PC-9 (cell line): ENCODE measurements around the gene MAGI1. TPM values are rescaled to one million over a fixed set of nuclear protein-coding genes. Genes with fewer than 3 reads are reported as not detected.

ENCODE experiments used
- BruUV-seq: library from RNA; stranded (reverse); fragments of 400-500 nt; replicated peaks from 2 replicates; lab custom pipeline; 2021; lab: Mats Ljungman, UMichigan
- CTCF ChIA-PET: fragments of 300-600 bp; sonication (Branson Sonifier 250); formaldehyde crosslinking; loops from one replicate; lab custom pipeline; 2022; ENCODE audit warnings: antibody characterized with exemption; lab: Charles Lee
- POLR2A ChIA-PET: fragments of 300-600 bp; sonication (Branson Sonifier 250); formaldehyde crosslinking; loops from one replicate; lab custom pipeline; 2022; ENCODE audit warnings: antibody characterized with exemption; ENCODE audit not compliant: unreplicated experiment; lab: Charles Lee
- DNase-seq, 2 experiments: peaks; one replicate each; pipeline versions ENCODE4 v3.0.0 to v3.0.0-alpha.2; 2015 to 2022; ENCODE audit warnings: mixed read lengths in 1 of 2
- H2AFZ ChIP-seq: fragments of 200-600 bp; sonication (generic); 2 replicates; pipeline ENCODE4 v1.8.1; 2017; ENCODE audit warnings: antibody characterized with exemption
- H3F3A ChIP-seq: fragments of 200-600 bp; sonication (generic); 2 replicates; pipeline ENCODE4 v1.8.1; 2017; ENCODE audit warnings: antibody characterized with exemption, mild to moderate bottlenecking, low read depth; ENCODE audit not compliant: insufficient read depth
- H3K27ac ChIP-seq: fragments of 200-600 bp; sonication (generic); 2 replicates; pipeline ENCODE4 v1.6.1; 2016; ENCODE audit warnings: mixed run types
- H3K27me3 ChIP-seq: fragments of 200-600 bp; sonication (generic); 2 replicates; pipeline ENCODE4 v1.6.1; 2016; ENCODE audit warnings: low read depth, mixed run types; ENCODE audit not compliant: insufficient read depth
- H3K36me3 ChIP-seq: fragments of 200-600 bp; sonication (generic); 2 replicates; pipeline ENCODE4 v1.6.1; 2016; ENCODE audit warnings: low read depth, mixed run types
- H3K4me1 ChIP-seq: fragments of 200-600 bp; sonication (generic); replicated peaks from 2 replicates; pipeline ENCODE4 v1.6.1; 2016; ENCODE audit warnings: mixed run types; ENCODE audit not compliant: insufficient read depth
- H3K4me2 ChIP-seq: fragments of 200-600 bp; sonication (generic); 2 replicates; pipeline ENCODE4 v1.6.1; 2017; ENCODE audit warnings: mixed run types
- H3K4me3 ChIP-seq: fragments of 200-600 bp; sonication (generic); 2 replicates; pipeline ENCODE4 v1.6.1; 2016; ENCODE audit warnings: mixed run types
- H3K79me2 ChIP-seq: fragments of 200-600 bp; sonication (generic); 2 replicates; pipeline ENCODE4 v1.6.1; 2017; ENCODE audit warnings: low read depth, mixed run types
- H3K9me2 ChIP-seq: fragments of 200-600 bp; sonication (generic); 2 replicates; pipeline ENCODE4 v1.8.1; 2017; ENCODE audit warnings: mild to moderate bottlenecking; ENCODE audit not compliant: insufficient read depth
- H3K9me3 ChIP-seq: fragments of 200-600 bp; sonication (generic); 2 replicates; pipeline ENCODE4 v1.8.1; 2016; ENCODE audit warnings: low read depth; ENCODE audit not compliant: insufficient read depth
- H4K20me1 ChIP-seq: fragments of 200-600 bp; sonication (generic); 2 replicates; pipeline ENCODE4 v1.8.1; 2017; ENCODE audit not compliant: insufficient read depth
- EZH2 ChIP-seq: fragments of 200-600 bp; sonication (generic); IDR thresholded peaks from 2 replicates; pipeline ENCODE4 v1.8.0; 2017; ENCODE audit warnings: antibody characterized with exemption, low read depth
- intact Hi-C: fragments of 100-400 bp; cut with micrococcal nuclease; formaldehyde crosslinking; loops from one replicate; pipeline ENCODE4 v1.10.0; 2022; ENCODE audit not compliant: unreplicated experiment
- total RNA-seq: library from RNA; stranded (reverse); gene quantifications from 2 replicates; pipeline ENCODE4 v1.2.3, GENCODE V29; 2021
- TF ChIP-seq, protein P1 (sequence below): fragments of 200-600 bp; sonication (generic); conservative IDR thresholded peaks from 2 replicates; pipeline ENCODE4 v1.6.1; 2017; ENCODE audit warnings: mixed run types, antibody characterized with exemption, mild to moderate bottlenecking, moderate library complexity

MAGI1 gene
- total RNA-seq, 1 experiment from 2014 or later: 23.3 TPM

DNA sequence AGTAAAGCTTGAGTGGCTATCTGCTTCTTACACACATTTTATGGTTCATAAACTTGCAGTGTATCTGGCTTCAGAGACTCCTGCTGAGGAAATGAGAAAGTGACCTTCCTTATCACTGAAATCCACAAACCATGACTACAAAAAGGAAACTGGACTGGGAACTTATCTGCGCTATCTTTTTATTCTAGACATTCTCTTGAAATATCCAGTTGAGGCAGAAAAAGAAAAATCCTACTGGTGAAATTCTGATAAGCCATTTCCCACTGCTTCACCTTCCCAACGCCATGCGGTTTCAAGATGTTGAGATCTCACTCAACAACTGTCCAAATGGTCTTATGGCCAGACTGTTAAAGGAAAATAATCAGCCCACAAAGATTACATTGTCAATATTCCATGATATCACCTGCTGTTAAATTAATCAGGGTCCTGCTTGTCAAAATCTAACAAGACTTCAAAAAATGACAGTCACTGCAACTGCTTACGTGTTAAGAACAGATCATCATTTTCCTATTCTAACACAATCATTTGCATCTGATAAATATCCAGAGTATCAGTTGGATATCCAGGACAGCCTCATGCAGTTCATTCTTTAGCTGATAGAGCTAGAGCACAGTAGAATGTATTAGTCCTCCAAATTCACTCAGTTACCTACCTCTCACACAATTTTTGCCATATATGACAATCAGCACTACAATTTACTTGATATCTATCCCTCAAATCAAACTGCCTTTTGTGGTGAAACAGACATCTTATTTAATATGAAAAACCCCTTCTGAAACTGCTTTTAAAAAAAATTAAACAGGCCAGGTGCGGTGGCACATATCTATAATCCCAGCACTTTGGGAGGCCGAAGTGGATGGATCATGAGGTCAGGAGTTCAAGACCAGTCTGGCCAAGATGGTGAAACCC lies 538.1 kb downstream of the MAGI1 start:
- intact Hi-C loops: no loop called here
- no peak for TF ChIP-seq EZH2
- TF ChIP-seq, protein P1, sequence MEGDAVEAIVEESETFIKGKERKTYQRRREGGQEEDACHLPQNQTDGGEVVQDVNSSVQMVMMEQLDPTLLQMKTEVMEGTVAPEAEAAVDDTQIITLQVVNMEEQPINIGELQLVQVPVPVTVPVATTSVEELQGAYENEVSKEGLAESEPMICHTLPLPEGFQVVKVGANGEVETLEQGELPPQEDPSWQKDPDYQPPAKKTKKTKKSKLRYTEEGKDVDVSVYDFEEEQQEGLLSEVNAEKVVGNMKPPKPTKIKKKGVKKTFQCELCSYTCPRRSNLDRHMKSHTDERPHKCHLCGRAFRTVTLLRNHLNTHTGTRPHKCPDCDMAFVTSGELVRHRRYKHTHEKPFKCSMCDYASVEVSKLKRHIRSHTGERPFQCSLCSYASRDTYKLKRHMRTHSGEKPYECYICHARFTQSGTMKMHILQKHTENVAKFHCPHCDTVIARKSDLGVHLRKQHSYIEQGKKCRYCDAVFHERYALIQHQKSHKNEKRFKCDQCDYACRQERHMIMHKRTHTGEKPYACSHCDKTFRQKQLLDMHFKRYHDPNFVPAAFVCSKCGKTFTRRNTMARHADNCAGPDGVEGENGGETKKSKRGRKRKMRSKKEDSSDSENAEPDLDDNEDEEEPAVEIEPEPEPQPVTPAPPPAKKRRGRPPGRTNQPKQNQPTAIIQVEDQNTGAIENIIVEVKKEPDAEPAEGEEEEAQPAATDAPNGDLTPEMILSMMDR: no peak
- Histone ChIP-seq H3K27me3 (no peaks in the 10 kb centered on the region), H4K20me1 (no peaks in the 10 kb centered on the region), H2AFZ (no peak overlapping the region), H3K9me2 (no peaks in the 10 kb centered on the region), H3K27ac (no peak overlapping the region), H3K79me2 (no peaks in the 10 kb centered on the region), H3K4me1 (peaks cover 12% of the 10 kb centered on the region), H3K9me3 (no peaks in the 10 kb centered on the region), H3K36me3 (no peaks in the 10 kb centered on the region), H3K4me2 (no peak overlapping the region), H3K4me3 (no peak overlapping the region), H3F3A (no peaks in the 10 kb centered on the region)
- no TSS peak for BruUV-seq
- ChIA-PET POLR2A (no interaction called here), CTCF (no interaction called here)
- DNase-seq: no peak

DNA sequence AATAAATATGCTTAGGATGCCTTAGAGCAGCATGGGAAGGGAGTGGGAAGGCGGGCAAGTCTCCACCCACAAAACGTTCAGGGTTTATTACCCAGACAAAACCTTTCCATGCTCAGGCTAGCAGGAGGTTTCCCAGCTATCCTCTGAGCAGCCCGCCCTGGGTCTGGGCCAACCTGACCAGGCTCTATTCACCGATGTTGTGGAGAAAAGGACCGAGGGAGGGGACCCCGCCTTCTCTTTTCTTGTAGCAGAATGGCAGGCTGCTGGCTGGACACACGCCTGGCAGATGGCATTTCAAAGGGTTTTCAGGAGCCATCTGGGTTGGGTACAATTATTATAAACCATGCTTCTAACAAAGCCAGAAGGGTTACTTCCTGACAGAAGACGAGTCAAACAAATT lies 540.9 kb downstream of the MAGI1 start:
- no peaks in the 10 kb centered on the region for H3K79me2 ChIP-seq
- H3K27ac ChIP-seq: no peak overlapping the region
- H3K4me2 ChIP-seq: no peak overlapping the region
- H3K4me3 ChIP-seq: no peak overlapping the region
- H4K20me1 ChIP-seq: no peaks in the 10 kb centered on the region
- ChIA-PET CTCF (no interaction called here), POLR2A (no interaction called here)
- TF ChIP-seq, protein P1: no peak
- no peak for TF ChIP-seq EZH2
- intact Hi-C loops: no loop called here
- DNase-seq: no peak
- no TSS peak for BruUV-seq
- no peaks in the 10 kb centered on the region for H3K36me3 ChIP-seq
- H2AFZ ChIP-seq: no peak overlapping the region
- H3K9me3 ChIP-seq: no peaks in the 10 kb centered on the region
- no peaks in the 10 kb centered on the region for H3K9me2 ChIP-seq
- no peaks in the 10 kb centered on the region for H3K27me3 ChIP-seq
- H3K4me1 ChIP-seq: no peaks in the 10 kb centered on the region
- H3F3A ChIP-seq: no peaks in the 10 kb centered on the region

DNA sequence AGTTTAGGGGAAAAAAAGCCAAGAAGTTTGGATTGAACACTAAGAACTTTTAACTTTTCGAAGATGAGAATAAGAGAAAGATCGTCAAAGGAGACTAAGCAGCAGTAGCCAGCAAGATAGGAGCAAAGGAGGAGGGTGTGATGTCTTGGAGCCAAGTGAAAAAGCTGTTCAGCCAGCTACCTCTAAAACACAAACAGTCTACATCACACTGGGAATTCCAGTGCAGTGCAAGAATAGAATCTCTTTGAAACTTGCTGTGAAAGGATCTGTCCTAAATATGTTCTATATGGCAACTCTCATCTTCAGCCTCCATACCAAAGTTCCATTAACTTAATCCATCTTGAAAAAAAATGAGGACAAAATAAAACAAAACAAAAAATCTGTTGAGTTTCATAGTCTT lies 541.5 kb downstream of the MAGI1 start:
- no TSS peak for BruUV-seq
- no peaks in the 10 kb centered on the region for H3K9me3 ChIP-seq
- H3K9me2 ChIP-seq: no peaks in the 10 kb centered on the region
- H3K79me2 ChIP-seq: no peaks in the 10 kb centered on the region
- no peak overlapping the region for H3K27ac ChIP-seq
- no peak for DNase-seq
- H2AFZ ChIP-seq: no peak overlapping the region
- TF ChIP-seq EZH2: no peak
- TF ChIP-seq, protein P1: no peak
- no peaks in the 10 kb centered on the region for H3K36me3 ChIP-seq
- H3K27me3 ChIP-seq: no peaks in the 10 kb centered on the region
- intact Hi-C loops: no loop called here
- no peaks in the 10 kb centered on the region for H4K20me1 ChIP-seq
- H3K4me2 ChIP-seq: no peak overlapping the region
- CTCF ChIA-PET: no interaction called here
- H3F3A ChIP-seq: no peaks in the 10 kb centered on the region
- H3K4me1 ChIP-seq: no peaks in the 10 kb centered on the region
- POLR2A ChIA-PET: no interaction called here
- H3K4me3 ChIP-seq: no peak overlapping the region
